Chondrocyte (in vitro differentiated cells): Measurements from ENCODE around the gene PROSER3. TPM values are rescaled to one million over a fixed set of nuclear protein-coding genes. Genes with fewer than 3 reads are reported as not detected.
A peak's percentile ranks its signal among the peaks of the same experiment; 100 is the strongest.

Source experiments
- DNase-seq: peaks from one replicate; pipeline ENCODE4 v3.0.0; 2021; ENCODE audit warnings: mixed read lengths, low spot score
- H3K27ac Mint-ChIP-seq: one replicate; pipeline ENCODE4 v1.8.0; 2021; ENCODE audit warnings: mild to moderate bottlenecking, moderate library complexity, mixed read lengths; ENCODE audit not compliant: unreplicated experiment
- H3K27me3 Mint-ChIP-seq: 2 replicates; pipeline ENCODE4 v1.8.0; 2021; ENCODE audit warnings: low read depth, mixed read lengths
- H3K36me3 Mint-ChIP-seq: 2 replicates; pipeline ENCODE4 v1.8.0; 2021; ENCODE audit warnings: low read depth, mixed read lengths
- H3K4me1 Mint-ChIP-seq: 2 replicates; pipeline ENCODE4 v1.8.0; 2021; ENCODE audit warnings: low read depth, mild to moderate bottlenecking, mixed read lengths
- H3K4me3 Mint-ChIP-seq: one replicate; pipeline ENCODE4 v1.8.0; 2021; ENCODE audit warnings: mild to moderate bottlenecking, moderate library complexity, mixed read lengths; ENCODE audit not compliant: unreplicated experiment
- H3K9me3 Mint-ChIP-seq: 2 replicates; pipeline ENCODE4 v1.8.0; 2021; ENCODE audit warnings: low read depth, mixed read lengths
- CTCF ChIP-seq: fragments of 200-600 bp; sonication (generic); IDR thresholded peaks from 2 replicates; pipeline ENCODE4 v1.5.0; 2021; ENCODE audit warnings: antibody characterized with exemption, mild to moderate bottlenecking, moderate library complexity
- total RNA-seq: library from RNA; stranded (reverse); gene quantifications from 3 replicates; pipeline ENCODE4 v1.2.1, GENCODE V29; 2021

PROSER3 gene
- total RNA-seq, 1 donor from 2014 or later: 17.4 TPM

DNA sequence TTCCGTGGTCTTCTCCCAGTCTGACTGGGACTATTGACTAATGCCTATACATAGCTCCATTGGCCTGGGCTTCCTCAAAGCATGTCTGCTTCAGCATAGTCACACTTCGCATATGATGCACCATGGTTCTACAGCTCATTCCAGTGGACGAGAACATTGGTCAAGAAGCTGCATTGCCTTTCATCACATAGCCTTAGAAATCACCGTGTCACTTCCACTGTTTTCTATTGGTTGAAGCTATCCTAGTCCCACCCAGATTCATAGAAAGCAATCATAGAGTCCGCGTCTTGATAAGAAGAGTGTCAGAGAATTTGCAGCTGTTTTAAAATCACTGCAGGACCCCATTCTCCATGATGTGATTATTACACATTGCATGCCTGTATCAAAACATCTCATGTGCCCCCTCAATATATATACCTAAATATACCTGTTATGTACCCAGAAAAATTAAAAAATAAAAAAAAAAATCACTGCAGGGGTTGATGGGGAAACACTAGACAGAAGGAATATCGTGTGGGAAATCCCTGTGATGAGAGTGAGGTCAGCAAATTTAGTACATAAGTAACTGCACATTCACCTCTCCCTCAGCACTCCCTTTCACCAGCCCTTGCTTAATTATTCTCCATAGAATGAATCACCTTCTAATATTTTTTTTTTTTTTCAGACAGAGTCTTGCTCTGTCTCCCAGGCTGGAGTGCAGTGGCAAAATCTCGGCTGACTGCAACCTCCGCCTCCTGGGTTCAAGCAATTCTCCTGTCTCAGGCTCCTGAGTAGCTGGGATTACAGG lies 15.2 kb downstream of the PROSER3 start:
- Mint-ChIP-seq H3K36me3 (peaks cover 4% of the 10 kb centered on the region), H3K4me3 (no peak overlapping the region), H3K27ac (no peak overlapping the region), H3K27me3 (no peaks in the 10 kb centered on the region), H3K9me3 (no peaks in the 10 kb centered on the region), H3K4me1 (peaks cover 25% of the 10 kb centered on the region)
- TF ChIP-seq CTCF: no peak
- DNase-seq: no peak

GRCh38 chr19:35774274-35775045 lies 16.5 kb downstream of the PROSER3 start:
- Mint-ChIP-seq H3K27ac (no peak overlapping the region), H3K4me3 (peak overlapping the region; percentile 79), H3K27me3 (no peaks in the 10 kb centered on the region), H3K4me1 (peaks cover 25% of the 10 kb centered on the region), H3K36me3 (no peaks in the 10 kb centered on the region), H3K9me3 (no peaks in the 10 kb centered on the region)
- no peak for DNase-seq
- TF ChIP-seq CTCF: no peak

DNA sequence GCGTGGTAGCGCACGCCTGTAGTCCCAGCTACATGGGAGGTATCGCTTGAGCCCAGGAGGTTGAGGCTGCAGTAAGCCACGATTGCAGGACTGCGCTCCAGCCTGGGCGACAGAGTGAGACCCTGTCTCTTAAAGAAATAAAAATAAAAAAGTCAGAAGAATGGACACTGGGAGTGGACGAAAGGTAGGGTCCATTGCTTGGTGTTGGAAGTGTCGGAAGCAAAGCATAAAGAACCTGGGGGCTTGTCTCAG lies 17.0 kb downstream of the PROSER3 start:
- Mint-ChIP-seq H3K9me3 (no peaks in the 10 kb centered on the region), H3K4me3 (peak overlapping the region; percentile 79), H3K27ac (peak overlapping the region; percentile 82), H3K36me3 (no peaks in the 10 kb centered on the region), H3K27me3 (no peaks in the 10 kb centered on the region), H3K4me1 (peaks cover 25% of the 10 kb centered on the region)
- no peak for TF ChIP-seq CTCF
- DNase-seq: no peak

DNA sequence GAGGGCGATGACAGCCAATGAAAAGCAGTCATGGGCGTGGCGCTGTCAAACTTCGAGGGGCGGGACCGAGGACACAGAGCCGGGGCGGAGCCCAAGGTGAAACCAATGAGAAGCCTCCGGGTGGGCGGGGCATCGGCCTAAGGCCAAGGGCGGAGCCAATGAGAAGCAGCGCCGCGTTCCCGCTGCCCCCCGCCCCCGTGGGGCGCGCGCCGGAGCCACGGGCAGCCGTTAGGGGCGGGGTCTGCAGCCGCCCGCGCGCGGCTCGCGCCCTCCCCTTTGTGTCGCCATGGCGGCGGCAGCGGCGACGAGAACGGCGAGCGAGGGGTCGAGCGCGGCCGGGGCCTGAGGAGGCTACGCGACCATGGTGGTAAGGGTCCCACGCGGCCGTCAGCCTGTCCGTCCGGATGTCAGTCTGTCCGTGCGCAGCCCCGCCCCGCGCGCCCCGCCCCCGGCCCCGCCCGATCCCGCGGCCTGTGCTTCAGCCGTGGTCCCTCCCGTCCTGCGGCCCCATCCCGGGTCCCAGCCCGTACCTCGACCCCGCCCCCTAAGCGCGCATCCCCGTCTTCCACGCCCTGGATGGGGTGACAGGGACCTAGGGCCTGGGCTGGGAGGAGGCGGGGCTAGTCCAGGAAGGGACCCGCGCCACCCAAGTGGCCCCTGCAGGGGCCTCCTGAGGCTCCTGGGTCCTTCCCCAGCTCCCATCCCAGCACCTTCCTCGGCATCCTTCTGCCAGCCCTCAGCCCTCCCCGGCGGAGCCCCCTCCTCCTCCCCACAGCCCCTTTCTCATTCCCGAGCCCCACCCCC lies 17.5 kb downstream of the PROSER3 start, which contains the start of gene ARHGAP33:
ARHGAP33 (plus strand) TSS at position 267 of the 804 bp plus-strand sequence; CDS start at position 362, 95 bp downstream.
- peak; percentile 99 for DNase-seq
- H3K27me3 Mint-ChIP-seq: no peaks in the 10 kb centered on the region
- H3K27ac Mint-ChIP-seq: peak within 1 kb of the TSS; percentile 82
- H3K36me3 Mint-ChIP-seq: no peaks in the 10 kb centered on the region
- H3K4me1 Mint-ChIP-seq: peaks cover 25% of the 10 kb centered on the region
- H3K4me3 Mint-ChIP-seq: peak within 1 kb of the TSS; percentile 79
- no peaks in the 10 kb centered on the region for H3K9me3 Mint-ChIP-seq
- no peak for TF ChIP-seq CTCF
